HG02798 (cell line): ENCODE data around the gene KCNMB2.

ENCODE experiments used
- ATAC-seq: cut with Tn5 transposase; IDR thresholded peaks from one replicate; pipeline ENCODE4 v1.9.1; 2021; ENCODE audit warnings: mild to moderate bottlenecking; ENCODE audit not compliant: unreplicated experiment, poor library complexity

Gene KCNMB2

GRCh38 chr3:178631950-178632349 lies 95.7 kb downstream of the KCNMB2 start:
- no peak for ATAC-seq

- ATAC-seq, result no peak
These were observed 98.7 kb downstream of the KCNMB2 start for GRCh38 chr3:178634975-178635374.

- no peak for ATAC-seq
These were observed 101.6 kb downstream of the KCNMB2 start for GRCh38 chr3:178637802-178638201.

GRCh38 chr3:178645503-178645902 lies 109.3 kb downstream of the KCNMB2 start:
- ATAC-seq, result no peak

GRCh38 chr3:178646186-178646862 lies 110.1 kb downstream of the KCNMB2 start:
- no peak for ATAC-seq

DNA sequence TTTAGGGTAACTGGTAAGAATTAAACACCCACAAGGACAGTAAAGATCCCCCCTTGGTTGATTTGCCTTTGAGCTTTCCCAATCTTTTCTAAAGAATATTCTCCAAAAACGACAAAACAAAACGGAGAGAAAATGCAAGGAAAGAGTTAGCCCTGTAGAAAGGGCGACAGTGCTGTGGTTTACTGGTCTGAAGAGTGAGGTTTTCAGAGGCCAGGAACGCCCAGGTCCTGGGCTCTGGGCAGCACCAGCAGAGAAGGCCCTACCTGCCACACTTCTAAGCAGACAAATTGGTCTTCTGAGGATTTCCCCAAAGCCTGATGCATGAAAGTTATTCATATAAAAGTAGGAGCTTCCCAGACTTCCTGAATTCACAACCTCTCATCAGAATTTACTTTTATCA lies 119.3 kb downstream of the KCNMB2 start:
- ATAC-seq, result peak; percentile 64

GRCh38 chr3:178658694-178659325 lies 122.6 kb downstream of the KCNMB2 start:
- ATAC-seq, result no peak

GRCh38 chr3:178663201-178663934 lies 127.1 kb downstream of the KCNMB2 start:
- ATAC-seq, result peak; percentile 79

- no peak for ATAC-seq
These were observed 129.5 kb downstream of the KCNMB2 start for GRCh38 chr3:178665747-178666146.

- no peak for ATAC-seq
These were observed 132.9 kb downstream of the KCNMB2 start for GRCh38 chr3:178669022-178669601.

DNA sequence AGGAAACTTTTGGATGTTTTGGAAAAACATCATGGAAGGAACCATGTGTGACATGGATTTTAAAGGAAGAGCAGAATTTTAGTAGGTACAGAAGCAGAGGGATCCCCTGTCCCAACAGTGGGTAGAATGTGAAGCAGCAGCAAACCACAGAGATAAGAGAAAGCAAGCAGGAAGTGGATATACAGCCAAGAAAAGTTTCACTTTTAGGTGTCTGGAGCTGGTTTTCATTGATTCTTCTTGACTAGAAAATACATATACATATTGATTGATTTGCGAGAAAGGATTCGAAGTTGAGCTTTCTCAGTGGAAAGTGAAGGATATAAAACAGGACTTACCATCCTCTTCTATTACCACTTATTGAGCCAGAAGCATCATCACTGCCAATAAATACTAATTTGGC lies 133.5 kb downstream of the KCNMB2 start:
- ATAC-seq, result peak; percentile 34

DNA sequence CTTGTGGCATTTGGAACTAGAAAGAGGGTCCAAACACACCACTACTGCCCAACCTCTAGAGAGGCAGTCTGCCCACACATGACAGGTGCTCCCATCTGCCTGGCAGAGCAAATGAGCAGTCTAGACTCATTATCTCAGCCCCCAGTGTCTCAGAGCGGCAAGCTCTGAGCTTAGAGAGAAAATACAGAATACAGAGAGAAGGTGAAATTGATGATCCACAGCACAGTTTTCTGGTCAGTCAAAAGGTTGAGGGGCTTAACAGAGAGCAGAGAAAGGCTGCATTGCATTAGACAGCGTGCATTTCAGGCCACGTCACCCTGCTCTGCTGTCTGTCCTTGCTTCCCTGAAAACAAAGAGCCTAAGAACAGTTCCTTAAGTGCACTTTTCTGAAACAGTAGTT lies 135.1 kb downstream of the KCNMB2 start:
- ATAC-seq, result peak; percentile 49

GRCh38 chr3:178671791-178672190 lies 135.6 kb downstream of the KCNMB2 start:
- ATAC-seq, result peak; percentile 58

GRCh38 chr3:178672275-178672674 lies 136.0 kb downstream of the KCNMB2 start:
- ATAC-seq, result no peak

DNA sequence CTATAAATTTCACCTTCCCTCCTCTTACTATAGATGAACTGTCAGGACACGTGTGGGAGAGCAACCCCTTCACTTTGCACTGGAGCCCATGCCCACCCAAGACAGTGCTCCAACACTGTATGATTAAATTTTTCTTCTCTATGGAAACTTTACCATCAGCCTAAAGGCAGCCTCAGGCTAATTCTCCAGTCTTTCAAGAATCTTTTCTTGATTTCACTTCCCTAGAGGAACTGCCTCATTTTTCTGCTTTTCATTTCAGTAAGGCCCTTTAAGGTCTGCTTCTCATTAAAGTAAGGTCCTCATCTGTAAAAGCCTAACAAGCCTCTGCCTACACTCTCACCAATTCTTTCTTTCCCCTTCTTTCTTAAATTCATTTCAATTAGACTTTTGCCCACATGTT lies 137.3 kb downstream of the KCNMB2 start:
- no peak for ATAC-seq

- ATAC-seq, result no peak
These were observed 139.8 kb downstream of the KCNMB2 start for GRCh38 chr3:178676077-178676476.

DNA sequence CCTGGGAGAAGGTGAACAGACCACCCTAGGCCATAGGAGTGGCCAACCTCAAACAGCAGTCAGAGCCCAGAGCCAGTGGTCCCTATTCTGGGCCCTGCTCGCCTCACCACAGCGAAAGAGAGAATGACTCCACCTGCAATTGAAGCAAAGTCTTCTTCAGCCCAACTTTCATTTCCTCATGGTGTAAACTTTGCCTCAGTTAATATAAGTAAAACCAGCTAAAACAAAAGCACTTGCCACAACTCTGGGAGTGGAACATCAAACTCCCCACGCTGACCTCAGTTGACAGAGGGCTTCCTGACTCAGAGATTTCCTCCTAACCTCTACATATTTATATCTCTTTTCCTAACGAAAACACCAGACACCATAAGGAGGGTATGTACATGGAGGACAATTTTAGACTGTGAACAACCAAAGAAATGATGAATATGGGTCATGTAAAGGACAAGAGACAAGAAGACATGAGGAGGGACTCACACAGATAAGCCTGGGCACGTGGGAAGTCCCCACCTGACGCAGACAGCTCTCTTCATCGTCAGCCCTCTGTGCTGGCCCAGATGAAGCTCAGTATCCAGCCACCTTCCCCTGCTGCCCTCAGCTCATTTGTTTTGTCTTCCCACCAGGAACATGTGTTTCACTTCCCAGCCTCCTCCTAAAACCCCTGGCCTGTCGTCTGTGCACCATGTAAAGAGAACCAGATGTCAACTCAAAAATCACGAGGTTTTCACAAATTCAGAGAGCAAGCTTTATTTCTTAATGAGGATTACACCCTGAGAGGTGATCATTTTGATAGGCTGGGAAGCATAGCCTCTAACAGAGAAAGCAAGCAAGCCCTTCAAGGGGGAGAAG lies 140.9 kb downstream of the KCNMB2 start:
- ATAC-seq, result peak; percentile 77

GRCh38 chr3:178677961-178678360 lies 141.7 kb downstream of the KCNMB2 start:
- ATAC-seq, result no peak

- no peak for ATAC-seq
These were observed 143.8 kb downstream of the KCNMB2 start for GRCh38 chr3:178680037-178680436.

GRCh38 chr3:178680489-178680888 lies 144.3 kb downstream of the KCNMB2 start:
- no peak for ATAC-seq
